Measurements from ENCODE around the gene PHF14. TPM values are rescaled to one million over a fixed set of nuclear protein-coding genes. Genes with fewer than 3 reads are reported as not detected.

PHF14 gene
- total and polyA plus RNA-seq, 2 donors (not counting 3 experiments of a cell fraction or from before 2014, with no cell fraction given): 8.8 to 43.4 TPM

- DNase-seq (ENCODE audit: low read depth, low spot score) (no peak), FAIRE-seq (no peak)
- Histone ChIP-seq H3K79me2 (ENCODE audit: control insufficient read depth, insufficient read depth, low read length) (no peaks in the 10 kb centered on the region), H3K9me3 (replicated peaks; ENCODE audit: control insufficient read depth, insufficient read depth, low read length) (no peaks in the 10 kb centered on the region), H3K4me1 (ENCODE audit: control insufficient read depth, extremely low read depth, insufficient read depth, low read length) (peaks cover 5% of the 10 kb centered on the region), H3K9me1 (replicated peaks; ENCODE audit: control insufficient read depth, extremely low read depth, insufficient read depth, low read length) (no peaks in the 10 kb centered on the region), H3K27ac (ENCODE audit: insufficient read depth, low read depth, low read length) (no peak overlapping the region), H3K4me3 (replicated peaks in 1 of 3; ENCODE audit: insufficient read depth in 1 of 3, low read depth in 1 of 3, low read length in 3 of 3) (no peak overlapping the region), H3K27me3 (ENCODE audit: control insufficient read depth in 2 of 2, insufficient read depth in 2 of 2, low read length in 2 of 2) (no peaks in the 10 kb centered on the region), H3K9ac (replicated peaks; ENCODE audit: extremely low read depth, insufficient read depth, low read length) (no peak overlapping the region), H4K20me1 (replicated peaks; ENCODE audit: control insufficient read depth, extremely low read depth, insufficient read depth, low read length) (no peaks in the 10 kb centered on the region), H3K4me2 (ENCODE audit: insufficient read depth, low read length) (no peak overlapping the region), H2AFZ (ENCODE audit: low read depth, low read length) (no peak overlapping the region), H3K36me3 (ENCODE audit: control insufficient read depth in 2 of 2, extremely low read depth in 1 of 2, insufficient read depth in 2 of 2, low read length in 2 of 2) (no peaks in the 10 kb centered on the region)
- POLR2A ChIA-PET: no interaction called here
- CTCF ChIA-PET: interaction anchor here (1.3 to 2.2 kb wide), 2 partner anchors 12 to 53 kb away, joined by 3 to 11 read pairs; no protein-coding TSS in a partner anchor
- dilution Hi-C loops (cut with MboI; ENCODE audit: extremely low pct_ligation_motif_present, low sequenced_read_pairs): no loop called here
- intact Hi-C loops (cut with micrococcal nuclease): loop anchor here (2.0 kb wide), 1 partner anchor 47 kb away; no protein-coding TSS in a partner anchor
- TF ChIP-seq MAX (IDR thresholded peaks at IDR 0.05; ENCODE audit: insufficient read depth, insufficient read length) (no peak), POLR2A (IDR thresholded peaks at IDR 0.05; ENCODE audit: low read depth, low read length) (no peak), MYC (IDR thresholded peaks at IDR 0.05; ENCODE audit: low read depth, low read length) (no peak), CTCF (IDR thresholded peaks at IDR 0.05; ENCODE audit: extremely low read depth in 1 of 2, insufficient read depth in 1 of 2, low read depth in 1 of 2, low read length in 2 of 2) (no peak), GATA2 (IDR thresholded peaks at IDR 0.05; ENCODE audit: insufficient read depth, insufficient read length, low read depth, low read length) (no peak), FOS (IDR thresholded peaks at IDR 0.05; ENCODE audit: borderline replicate concordance, insufficient read depth, low read length) (no peak), POLR2AphosphoS5 (IDR thresholded peaks at IDR 0.05; ENCODE audit: insufficient read depth, low read depth, low read length) (no peak), EZH2 (IDR thresholded peaks at IDR 0.05; ENCODE audit: borderline replicate concordance, low read depth, low read length, severe bottlenecking) (no peak), JUN (IDR thresholded peaks at IDR 0.05; ENCODE audit: borderline replicate concordance, insufficient read depth, insufficient read length, low read depth) (no peak)
- BruUV-seq (replicated peaks): no TSS peak
Measured at GRCh38 chr7:11127988-11128387, 154.3 kb downstream of the PHF14 start.
